NCI-H1417 treated with DMSO at 0.1 percent for 48 hours (cell line): Measurements from ENCODE around the gene LDB2.
"Not testable (repeated sequence)": the region's sequence is repeated elsewhere in the genome, so short reads cannot be mapped to it uniquely, and the experiment has no call there.

Experiments
- DNase-seq: peaks from one replicate; lab custom pipeline; 2025; lab: John Stamatoyannopoulos, UW

Gene LDB2

DNA sequence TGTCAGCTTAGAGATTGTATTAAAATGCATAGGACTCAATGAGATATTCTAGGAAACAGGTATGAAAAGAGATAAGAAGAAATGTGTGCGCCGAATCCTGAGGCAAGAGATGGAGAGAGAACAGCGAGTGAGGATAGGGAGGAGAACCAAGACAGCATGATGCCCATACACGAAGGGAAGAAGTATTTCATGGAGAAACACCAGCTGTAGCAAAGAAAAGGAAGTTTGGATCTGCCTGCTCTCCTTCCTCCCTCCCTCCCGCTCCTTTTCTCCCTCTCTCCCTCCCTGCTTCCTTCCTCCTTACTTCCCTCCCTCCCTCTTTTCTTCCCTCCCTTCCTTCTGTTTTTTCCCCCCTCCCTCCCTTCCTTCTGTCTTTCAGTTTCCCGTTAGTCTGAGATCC lies 353.6 kb downstream of the LDB2 start:
- no peak for DNase-seq

DNA sequence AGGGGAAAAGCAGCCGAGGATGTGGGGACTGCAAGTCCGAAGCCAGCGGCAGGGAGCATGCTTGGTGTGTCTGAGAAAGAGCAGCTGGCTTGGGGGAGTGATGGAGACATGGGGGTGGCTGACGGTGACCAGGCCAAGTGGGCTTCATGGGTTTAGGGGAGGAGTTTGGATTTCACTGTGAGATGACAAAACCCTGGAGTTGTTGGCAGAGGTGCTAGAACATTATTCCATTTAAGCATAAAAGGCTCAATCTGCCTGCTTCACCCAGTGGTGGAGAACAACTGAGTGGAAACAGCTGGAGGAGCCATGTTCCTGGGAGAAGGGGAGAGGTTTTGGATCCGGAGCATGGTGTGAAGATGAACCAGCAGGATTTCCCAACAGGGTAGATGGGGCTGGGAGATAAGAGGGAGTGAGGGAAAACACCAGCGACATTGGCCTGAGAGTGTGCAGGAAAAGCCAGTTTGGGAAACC lies 354.2 kb downstream of the LDB2 start:
- no peak for DNase-seq

DNA sequence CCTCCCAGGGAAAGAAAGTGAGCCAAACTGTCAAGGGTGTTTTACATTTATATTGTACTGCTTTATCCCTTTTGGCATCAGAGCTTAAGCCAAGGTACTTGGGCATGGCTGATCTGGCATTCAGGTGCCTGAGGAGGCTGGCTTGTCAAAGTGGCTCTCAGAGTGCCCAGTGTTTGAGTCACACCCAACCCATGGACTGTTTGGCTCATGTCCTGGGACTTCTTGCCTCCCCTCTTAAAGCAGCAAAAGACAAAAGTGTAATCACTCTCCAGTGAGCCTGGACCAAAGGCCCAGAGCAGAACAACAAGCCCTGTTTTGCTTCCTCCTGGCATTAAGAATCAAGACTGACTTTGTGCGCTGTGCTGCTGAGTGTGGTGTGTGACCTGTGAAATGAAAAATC lies 360.5 kb downstream of the LDB2 start:
- no peak for DNase-seq

DNA sequence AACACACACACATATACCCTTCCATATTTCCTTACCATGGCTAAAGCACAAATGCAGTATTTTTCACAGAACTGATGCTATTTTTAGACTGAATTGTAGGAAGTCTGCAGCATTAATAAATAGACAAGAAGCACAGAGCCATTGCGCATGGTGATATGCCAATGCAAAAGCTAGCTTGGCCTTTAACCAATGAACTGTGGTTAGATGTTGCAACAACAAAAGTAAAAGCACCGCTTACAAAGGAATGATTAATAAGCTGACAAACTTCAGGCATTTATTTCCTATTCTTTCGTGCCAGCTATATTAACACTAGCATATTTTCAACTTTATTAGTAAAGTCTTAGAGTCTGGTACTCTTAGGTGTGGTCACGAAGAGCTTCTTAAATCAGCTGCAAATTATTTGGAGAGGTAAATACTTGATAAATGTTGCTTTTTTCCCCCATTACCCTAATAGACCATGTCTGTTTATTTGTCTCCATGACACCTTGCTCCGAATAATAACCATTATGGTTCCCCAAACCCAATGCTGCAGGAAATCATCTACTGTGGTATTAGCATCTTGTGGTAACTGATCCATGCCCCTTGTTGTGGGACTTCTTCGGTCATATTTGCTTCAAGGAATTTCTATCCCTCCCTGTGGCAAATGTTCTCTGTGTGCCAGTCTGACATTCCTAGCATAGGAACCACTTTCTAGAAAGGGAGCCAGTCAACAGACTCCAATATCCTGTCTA lies 366.0 kb downstream of the LDB2 start:
- DNase-seq = no peak

DNA sequence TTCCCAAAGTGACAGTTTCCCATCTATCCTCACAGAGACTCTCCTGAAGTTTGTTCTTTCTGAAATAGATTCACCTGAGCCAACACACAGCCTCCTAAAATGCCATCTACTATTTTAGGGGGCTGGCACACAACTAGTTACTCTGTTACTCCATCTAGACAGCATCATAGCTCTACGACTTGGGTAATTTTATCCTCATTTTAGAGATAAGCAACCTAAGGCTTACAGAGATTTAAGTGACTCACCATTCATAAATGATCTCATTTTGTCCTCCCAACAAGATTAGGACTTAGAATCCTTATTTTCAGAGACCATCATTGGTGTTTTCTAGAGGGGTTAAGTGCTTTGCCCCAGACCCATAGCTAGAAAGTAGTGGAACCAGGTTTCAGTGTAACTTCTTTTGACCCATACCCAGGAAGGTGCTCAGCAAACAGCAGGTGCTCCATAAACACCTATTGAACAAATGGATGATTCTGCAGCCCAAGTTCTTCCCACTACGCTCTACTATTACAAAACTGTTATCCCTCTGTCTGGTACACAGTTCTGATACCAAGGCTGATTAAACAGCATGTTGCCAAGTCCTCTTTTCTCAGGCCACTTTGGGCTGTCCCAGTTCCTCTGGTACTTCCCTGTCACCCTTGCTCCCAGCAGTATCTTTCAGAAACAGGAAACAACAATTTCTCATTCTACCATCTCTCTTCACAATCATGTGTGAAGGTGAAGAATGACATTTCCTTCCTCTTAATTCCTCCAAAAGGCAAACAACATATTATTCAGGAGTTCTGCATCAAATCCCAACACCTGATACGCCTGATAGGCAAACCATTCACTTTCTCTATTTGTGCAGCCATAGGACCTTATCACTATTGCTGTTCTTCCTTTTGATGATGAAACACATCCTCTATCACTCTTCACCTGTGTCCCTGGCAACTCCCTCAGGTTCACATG lies 367.5 kb downstream of the LDB2 start:
- DNase-seq = no peak

DNA sequence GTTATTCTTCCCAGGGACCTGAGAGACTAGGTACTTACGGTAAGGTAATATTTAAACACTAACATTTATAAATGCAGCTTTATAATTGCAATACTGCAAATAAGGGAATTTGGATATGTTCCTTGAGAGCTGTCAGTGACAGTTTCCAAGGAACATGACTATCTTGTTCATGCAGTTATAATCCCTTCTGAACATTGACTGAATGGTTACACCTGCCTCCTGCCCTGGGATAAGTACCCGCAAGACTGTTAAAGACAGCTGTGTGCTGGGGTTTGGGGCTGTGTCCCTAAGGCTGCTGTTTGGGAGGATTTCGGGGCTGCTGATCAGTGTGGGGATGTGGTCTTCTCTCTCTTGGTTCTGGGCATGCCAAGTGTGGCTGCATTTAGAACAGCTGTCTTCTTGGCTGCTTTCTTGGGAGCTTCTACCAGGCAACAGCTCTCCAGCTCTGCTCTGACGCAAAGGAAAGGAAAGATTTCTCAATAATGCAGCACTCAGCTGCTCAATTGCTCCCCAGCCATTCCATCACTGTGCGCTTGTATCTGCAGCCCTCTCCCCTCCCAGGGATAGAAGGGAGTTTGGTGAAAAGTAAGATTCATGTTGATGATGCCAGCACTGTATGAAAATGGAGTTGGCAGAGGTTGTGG lies 373.4 kb downstream of the LDB2 start:
- no peak for DNase-seq

DNA sequence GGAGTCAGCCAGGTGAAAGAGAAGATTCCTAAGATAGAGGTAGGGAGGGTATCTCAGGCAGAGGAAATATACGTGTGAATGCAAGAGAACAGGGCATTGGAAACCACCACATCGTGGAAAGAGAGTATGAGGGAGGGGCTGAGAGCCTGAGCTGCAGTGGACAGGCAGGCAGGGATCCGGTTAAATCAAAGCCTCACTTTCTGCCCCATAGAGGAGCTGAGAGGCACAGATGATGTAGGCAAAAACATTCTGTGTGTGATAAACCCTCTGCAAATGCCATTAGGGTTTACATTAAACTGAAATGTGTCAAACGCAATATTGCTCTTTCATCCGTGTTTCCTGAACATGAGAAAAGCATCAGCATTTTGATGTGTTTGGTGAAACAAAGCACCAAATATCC lies 374.0 kb downstream of the LDB2 start:
- no peak for DNase-seq

DNA sequence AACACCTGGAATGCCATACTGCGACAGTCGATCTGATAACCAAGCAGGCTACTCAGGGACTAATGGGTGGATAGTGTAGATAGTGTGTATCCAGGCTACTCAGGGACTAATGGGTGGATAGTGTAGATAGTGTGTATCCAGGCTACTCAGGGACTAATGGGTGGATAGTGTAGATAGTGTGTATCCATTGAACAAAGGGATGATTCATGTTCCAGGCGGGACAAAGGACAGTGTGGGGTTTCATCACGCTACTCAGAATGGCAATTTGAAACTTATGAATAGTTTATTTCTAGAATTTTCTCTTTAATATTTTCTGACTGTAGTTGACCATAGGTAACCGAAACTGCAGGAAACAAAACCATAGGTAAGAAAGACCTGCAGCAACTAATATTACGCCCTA lies 374.9 kb downstream of the LDB2 start:
- not testable (repeated sequence) for DNase-seq

DNA sequence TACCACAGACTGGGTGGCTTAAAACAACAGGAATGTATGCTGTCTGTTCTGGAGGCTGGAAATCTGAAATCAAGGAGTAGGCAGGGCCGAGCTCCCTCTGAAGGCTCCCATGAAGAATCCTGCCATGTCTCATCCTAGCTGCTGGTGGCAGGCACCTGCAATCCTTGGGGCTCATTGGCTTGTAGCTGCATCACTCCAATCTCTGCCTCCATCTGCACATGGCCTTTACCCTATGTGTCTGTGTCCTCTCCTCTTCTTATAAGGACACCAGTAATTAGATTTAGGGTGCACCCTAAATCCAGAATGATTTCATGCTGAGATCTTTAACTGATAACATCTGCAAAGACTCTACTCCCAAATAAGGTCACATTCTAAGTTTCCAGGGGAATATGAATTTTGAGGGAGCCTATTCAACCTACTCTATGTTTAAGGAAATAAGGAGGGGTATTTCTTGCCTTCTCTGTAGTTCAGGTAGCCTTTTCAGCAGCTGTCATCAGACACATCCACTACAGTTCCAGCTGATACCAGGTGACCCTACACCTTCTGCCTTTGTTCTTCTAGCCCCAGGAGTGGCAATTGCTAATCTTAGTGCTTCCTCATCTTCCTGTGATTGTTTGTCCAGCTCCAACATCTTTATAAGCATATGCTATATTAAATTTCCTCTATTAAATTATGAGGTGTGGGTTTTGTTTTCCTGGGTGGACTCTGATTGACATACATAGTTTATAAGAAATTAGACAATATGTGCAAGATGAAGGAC lies 377.1 kb downstream of the LDB2 start:
- DNase-seq = no peak

DNA sequence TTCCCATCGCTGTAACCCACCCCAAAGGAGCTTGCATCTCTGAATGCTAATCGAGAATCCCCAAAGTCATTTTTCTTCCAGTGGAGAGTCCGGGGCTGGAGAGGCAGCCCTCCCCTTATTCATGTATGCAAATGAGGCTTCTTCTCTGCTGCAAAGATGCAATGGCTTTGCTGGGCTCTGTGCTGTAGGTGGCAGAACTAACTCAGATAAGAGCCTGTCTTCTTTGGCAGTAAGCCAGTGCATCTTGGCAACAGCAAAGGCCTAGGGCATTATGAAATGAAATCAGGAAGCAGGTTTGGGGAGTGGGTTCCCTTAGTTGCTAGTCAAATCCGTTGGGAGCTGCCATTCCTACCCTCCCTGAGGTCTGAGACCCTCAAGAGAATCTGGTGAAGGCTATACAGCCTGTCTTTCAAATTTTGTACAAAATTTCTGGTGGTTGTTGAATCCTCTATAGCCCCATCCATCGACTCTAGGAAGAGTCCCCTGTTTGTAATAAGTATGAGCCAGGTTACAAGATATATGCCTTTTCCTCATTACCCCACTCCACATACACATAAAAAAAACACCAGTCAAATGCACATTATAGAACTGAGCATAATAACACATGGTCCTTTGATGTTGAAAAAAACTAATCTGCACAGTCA lies 381.5 kb downstream of the LDB2 start:
- no peak for DNase-seq

DNA sequence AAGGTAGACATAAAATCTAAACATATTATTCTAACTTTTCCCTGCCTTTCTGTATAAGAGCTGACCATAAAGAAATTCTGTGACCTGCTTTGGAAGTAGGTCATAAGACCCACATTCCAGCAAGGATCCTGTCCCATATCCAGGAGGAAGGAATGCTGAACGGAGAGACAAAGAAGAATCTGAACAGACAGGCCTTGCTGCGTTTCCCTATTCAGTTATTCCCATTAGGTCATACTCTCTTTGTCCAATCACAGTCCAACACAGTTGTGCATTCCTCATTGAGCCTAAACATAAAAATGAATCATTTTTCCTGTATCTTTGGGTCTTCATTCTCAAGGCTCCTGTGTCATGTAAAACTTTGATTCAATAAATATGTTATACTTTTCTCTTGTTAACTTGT lies 384.6 kb downstream of the LDB2 start:
- DNase-seq = no peak

DNA sequence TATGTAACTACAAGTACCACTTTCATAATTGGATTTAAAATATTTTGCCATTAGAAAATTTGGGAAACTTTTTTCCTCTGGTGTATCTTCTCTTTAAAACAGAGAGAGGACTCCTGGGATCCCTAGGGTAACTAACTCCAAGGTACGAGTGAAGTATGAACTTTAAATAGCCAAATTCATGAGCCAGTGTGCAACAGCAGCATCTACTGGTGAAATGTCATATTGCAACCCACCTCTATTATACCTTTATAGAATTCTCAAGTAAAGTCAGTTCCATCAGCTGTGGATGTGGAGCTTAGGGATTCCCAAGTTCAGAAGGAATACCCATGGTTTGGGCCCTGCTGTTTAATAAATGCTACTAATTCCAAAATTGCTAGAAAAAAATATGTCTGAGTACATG lies 389.5 kb downstream of the LDB2 start:
- no peak for DNase-seq

DNA sequence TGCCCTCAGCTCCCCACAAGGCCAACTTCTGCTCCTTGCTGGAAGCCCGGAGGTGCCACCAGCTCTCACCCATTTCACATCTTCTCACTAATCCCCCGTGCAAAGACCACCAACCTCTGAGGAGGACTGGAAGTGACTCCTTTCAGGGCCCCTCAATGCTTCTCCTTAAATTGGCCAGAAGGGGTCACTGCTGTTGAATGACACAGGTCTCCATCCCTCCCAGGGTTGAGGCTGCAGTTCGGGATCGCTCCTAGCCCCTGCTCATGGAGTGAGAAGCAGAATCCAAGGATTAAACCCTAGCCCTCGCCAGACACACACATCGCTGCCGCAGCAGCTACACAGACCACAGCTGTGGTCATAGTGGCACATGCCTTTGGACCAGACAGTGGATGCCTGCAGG lies 392.7 kb downstream of the LDB2 start:
- DNase-seq = no peak

DNA sequence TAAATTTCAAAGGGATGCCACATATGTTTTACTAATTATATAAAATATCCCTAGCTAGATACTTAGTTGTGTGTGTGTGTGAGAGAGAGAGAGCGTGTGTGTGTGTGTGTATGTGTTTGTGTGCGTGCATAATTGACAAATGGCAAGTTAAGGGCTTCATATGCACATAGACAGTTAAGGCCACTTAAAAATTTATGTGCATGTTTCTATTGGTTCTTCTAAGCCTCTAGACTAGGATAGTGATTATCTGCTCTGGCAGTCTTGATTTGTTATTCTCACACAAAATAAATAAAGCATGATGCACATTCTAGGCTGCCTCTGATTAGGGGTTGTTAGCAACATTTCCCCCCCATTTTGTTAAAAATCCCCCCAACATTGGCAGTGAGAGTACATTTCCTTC lies 393.2 kb downstream of the LDB2 start:
- DNase-seq = no peak

DNA sequence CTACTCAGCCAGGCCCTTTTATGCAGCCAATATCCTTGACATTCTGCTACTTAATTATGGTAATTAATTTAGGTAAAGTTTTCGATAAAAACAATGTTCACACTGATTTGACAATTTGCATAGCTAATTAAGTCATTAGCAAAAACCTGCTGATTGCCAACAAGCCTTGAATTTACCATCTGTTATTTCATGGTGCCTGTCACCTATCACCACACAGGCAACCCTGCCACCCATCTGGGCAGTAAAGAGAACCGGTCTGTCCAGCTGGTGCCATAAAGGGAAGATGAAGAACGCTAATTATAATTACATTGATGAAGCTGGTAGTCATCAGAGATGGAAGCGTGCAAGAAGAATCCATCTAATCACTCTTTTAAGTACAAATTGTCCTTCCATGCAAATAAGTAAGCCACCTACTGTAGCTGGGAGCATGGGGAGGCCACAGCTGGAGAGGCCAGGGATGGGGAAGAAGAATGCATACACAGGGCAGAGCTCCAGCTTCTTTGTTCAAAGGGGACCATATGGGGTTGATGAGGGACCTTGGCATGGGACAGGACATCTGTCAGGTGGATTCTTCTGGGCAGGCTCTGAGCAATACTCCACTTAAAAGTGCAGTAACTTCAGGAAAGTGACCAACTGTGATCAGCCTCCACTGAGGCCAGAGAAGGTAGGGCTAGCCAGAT lies 394.9 kb downstream of the LDB2 start:
- no peak for DNase-seq

DNA sequence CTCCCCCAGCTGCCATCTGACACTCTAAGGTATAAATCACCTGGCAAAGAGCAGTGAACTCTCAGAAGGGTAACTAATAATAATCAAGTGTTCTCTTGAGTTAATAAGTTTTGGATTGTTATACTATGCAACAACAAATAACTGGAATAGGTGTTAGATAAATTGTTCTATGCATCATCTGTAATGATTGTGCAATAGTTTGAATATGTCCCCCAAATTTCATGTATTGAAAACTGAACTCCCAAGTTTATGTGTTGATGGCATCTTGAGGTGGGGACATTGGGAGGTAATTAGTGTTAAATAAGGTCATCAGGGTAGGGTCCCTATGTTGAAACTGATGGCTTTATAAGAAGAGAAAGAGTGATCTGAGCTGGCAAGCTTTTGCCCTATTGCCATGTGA lies 399.5 kb downstream of the LDB2 start:
- no peak for DNase-seq

DNA sequence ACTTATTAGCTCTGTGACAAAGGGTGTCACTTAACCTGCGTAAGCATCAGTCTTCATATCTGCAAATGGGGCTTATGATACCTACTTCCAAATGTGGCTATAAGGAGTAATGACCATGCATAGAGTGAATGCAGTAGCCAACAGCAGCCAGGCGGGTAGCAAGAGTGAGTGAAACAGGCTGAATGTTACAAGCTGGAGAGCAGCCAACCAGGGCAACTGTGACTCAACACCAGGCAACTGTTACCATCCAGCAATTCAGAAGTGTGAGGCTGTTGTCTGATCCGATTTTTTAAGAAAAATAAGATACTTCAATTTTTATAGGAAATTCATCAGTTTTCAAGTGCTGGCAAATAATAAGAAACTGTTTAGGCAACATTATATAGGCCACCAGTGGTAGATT lies 401.9 kb downstream of the LDB2 start:
- no peak for DNase-seq

DNA sequence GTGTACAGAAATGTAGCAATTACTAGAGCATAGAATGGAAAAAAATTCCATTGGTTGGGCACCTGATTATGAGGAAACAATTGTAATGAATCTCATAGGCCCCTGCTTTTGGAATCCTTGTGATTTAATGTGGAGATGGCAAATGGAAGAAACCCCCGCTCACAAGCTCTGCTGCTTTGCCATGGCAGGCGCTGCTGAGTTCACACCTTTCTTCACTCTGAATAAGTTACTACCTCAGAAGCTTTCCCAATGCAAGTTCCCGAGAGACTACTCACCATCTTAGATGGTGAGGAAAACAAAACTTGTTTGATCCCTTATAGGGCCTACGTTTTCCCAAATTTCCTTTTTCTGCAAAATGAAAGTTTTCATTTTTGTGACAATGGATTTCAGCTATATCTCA lies 405.6 kb downstream of the LDB2 start:
- no peak for DNase-seq

DNA sequence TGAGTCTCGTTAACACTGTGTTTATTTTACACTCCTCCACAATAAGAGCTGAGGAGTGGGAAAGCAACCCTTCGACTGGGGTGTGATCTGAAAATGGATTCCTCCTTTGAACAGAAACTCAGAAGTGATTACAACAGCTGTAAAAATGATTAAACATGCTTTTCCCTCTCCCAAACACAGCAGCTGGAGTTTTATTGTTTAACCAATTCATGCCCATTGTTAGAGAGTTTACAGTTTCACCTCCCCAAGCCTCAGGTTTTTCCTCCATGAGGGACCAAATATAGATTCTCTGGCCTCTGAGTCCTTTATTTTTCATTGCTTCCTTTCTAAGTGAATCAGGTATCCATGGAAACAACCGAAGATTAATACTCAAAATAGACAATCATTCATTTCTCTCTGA lies 409.2 kb downstream of the LDB2 start:
- no peak for DNase-seq

DNA sequence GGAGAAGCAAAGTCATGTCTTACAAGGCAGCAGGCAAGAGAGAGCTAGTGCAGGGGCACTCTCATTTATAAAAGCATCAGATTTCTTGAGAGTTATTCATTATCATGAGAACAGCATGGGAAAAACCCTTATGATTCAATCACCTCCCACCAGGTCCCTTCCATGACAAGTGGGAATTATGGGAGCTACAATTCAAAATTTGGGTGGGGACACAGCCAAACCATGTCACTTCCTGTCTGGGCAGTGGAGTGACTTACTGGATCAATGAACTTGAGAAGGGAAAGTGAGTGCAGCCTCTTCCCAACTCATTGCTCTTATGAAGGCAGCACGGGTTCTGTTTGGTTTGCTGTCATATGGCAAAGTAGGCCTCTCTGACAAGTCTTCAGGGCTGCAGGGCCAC lies 410.4 kb downstream of the LDB2 start:
- no peak for DNase-seq

DNA sequence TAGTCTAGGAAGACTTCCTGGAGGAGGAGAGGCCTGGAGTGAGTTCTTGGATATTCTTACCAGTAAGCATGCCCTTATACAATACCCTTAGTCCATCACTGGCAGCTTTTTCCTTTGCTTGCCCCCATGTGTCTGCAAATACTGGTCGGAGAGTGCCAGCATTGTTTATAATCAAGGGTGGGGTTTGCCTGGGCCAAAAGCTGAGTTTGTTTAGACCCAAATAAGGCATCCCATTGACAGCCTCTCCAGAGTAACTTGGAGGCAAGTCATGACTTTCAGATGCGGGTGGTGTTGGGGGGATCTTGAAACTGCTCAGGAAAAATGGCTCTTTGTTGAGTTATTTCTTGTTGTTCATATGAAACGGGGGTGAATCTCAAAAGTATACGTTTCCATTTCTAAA lies 413.7 kb downstream of the LDB2 start:
- no peak for DNase-seq
